Measurements from ENCODE around the gene ALAS2. TPM values are rescaled to one million over a fixed set of nuclear protein-coding genes. Genes with fewer than 3 reads are reported as not detected.
"Not testable (repeated sequence)": the region's sequence is repeated elsewhere in the genome, so short reads cannot be mapped to it uniquely, and the experiment has no call there.

ALAS2 gene
- 10 to 100 TPM; 22.1 to 52.6 (median 29.1) TPM for polyA plus RNA-seq (ENCODE audit: insufficient read depth in 1 of 5, insufficient read length in 5 of 5, low replicate concordance in 1 of 5)
- long read RNA-seq, donor 1, partial matches to known transcripts, result 0 of 4 reads
- long read RNA-seq, donor 1, other reads (novel, unspliced or antisense), result 0 of 4 reads
- long read RNA-seq, donor 2, partial matches to known transcripts, result 0 of 2 reads
- long read RNA-seq, donor 2, other reads (novel, unspliced or antisense), result 0 of 2 reads
- long read RNA-seq, donor 3, partial matches to known transcripts, result 5 of 12 reads
- long read RNA-seq, donor 3, other reads (novel, unspliced or antisense), result 0 of 12 reads
- long read RNA-seq, donor 4, partial matches to known transcripts, result 0 of 5 reads
- long read RNA-seq, donor 4, other reads (novel, unspliced or antisense), result 0 of 5 reads
- long read RNA-seq, donor 5, transcript ALAS2-210 (11 exons, 1,940 nt), result major isoform, 13 of 18 reads
- long read RNA-seq, donor 5, partial matches to known transcripts, result 5 of 18 reads
- long read RNA-seq, donor 5, other reads (novel, unspliced or antisense), result 0 of 18 reads
- long read RNA-seq, donor 6, transcript ALAS2-210 (11 exons, 1,940 nt), result major isoform, 5 of 10 reads
- long read RNA-seq, donor 6, transcript ALAS2-202 (10 exons, 1,795 nt), result major isoform, 5 of 10 reads
- long read RNA-seq, donor 6, partial matches to known transcripts, result 0 of 10 reads
- long read RNA-seq, donor 6, other reads (novel, unspliced or antisense), result 0 of 10 reads
- long read RNA-seq, donor 7, partial matches to known transcripts, result 0 of 2 reads
- long read RNA-seq, donor 7, other reads (novel, unspliced or antisense), result 0 of 2 reads
- long read RNA-seq, donor 8, partial matches to known transcripts, result 0 of 2 reads
- long read RNA-seq, donor 8, other reads (novel, unspliced or antisense), result 0 of 2 reads

- no peak for DNase-seq
Observed at GRCh38 chrX:55030271-55031205, at the start of gene ALAS2. Gene ALAS2 (minus strand): TSS chrX:55030977. CDS start chrX:55026000, 4,977 bp downstream.

- DNase-seq, result no peak
Observed at GRCh38 chrX:55074851-55075467, 44.2 kb upstream of the ALAS2 start, which contains the start of gene PAGE2B. Gene PAGE2B (plus strand): TSS chrX:55075030. CDS start chrX:55076042, 1,012 bp downstream.

GRCh38 chrX:55072286-55072685 is 41.5 kb upstream of the ALAS2 start:
- DNase-seq, result no peak

- DNase-seq, result not testable (repeated sequence)
Observed at GRCh38 chrX:55067180-55067579, 36.4 kb upstream of the ALAS2 start.

- DNase-seq, result peak; percentile 29 to 37
Observed at GRCh38 chrX:55057675-55058249, 27.0 kb upstream of the ALAS2 start.

- DNase-seq, result peak in 1 of 2 donors; percentile 2
Observed at GRCh38 chrX:55056820-55057674, 26.3 kb upstream of the ALAS2 start.

GRCh38 chrX:55050599-55050998 is 19.8 kb upstream of the ALAS2 start:
- DNase-seq, result not testable (repeated sequence)

- no peak for DNase-seq
Observed at GRCh38 chrX:55041514-55041913, 10.7 kb upstream of the ALAS2 start.

GRCh38 chrX:55039471-55039870 is 8.7 kb upstream of the ALAS2 start:
- no peak for DNase-seq

GRCh38 chrX:55033429-55033828 is 2.7 kb upstream of the ALAS2 start:
- no peak for DNase-seq

GRCh38 chrX:55029291-55029690 is 1.5 kb downstream of the ALAS2 start:
- DNase-seq, result no peak

- no peak for DNase-seq
Observed at GRCh38 chrX:55028611-55029010, 2.2 kb downstream of the ALAS2 start.

GRCh38 chrX:55028040-55028439 is 2.7 kb downstream of the ALAS2 start:
- DNase-seq, result no peak

GRCh38 chrX:55026840-55027239 is 3.9 kb downstream of the ALAS2 start:
- no peak for DNase-seq

- no peak for DNase-seq
Observed at GRCh38 chrX:55026143-55026542, 4.6 kb downstream of the ALAS2 start.

GRCh38 chrX:55014897-55015299 is 15.9 kb downstream of the ALAS2 start:
- no peak for DNase-seq

GRCh38 chrX:55011294-55011693 is 19.5 kb downstream of the ALAS2 start:
- DNase-seq, result no peak

- no peak for DNase-seq
Observed at GRCh38 chrX:55008571-55009358, 22.0 kb downstream of the ALAS2 start.

- DNase-seq, result no peak
Observed at GRCh38 chrX:55007656-55008055, 23.1 kb downstream of the ALAS2 start.

Measured in right lung (tissue), 10 donors.